ENCODE results near the gene LIMCH1. TPM values are rescaled to one million over a fixed set of nuclear protein-coding genes. Genes with fewer than 3 reads are reported as not detected.

LIMCH1 gene
- polyA plus RNA-seq, 1 of the 3 experiments (the other 2 are of a cell fraction) = 1.2 TPM

- H4K20me1 ChIP-seq (ENCODE audit: insufficient read depth) = no peaks in the 10 kb centered on the region
- H3K27me3 ChIP-seq (ENCODE audit: insufficient read depth) = no peaks in the 10 kb centered on the region
- no peaks in the 10 kb centered on the region for H3K9me2 ChIP-seq
- DNase-seq = no peak
- TF ChIP-seq GABPA (IDR thresholded peaks at IDR 0.05; ENCODE audit: low read depth) (no peak), SIN3A (IDR thresholded peaks at IDR 0.05; ENCODE audit: borderline replicate concordance, low read depth, low read length) (no peak), TEAD4 (IDR thresholded peaks at IDR 0.05; ENCODE audit: borderline replicate concordance, insufficient read depth) (no peak), FOXJ3 (CRISPR knock-in tag; IDR thresholded peaks at IDR 0.05) (no peak), GATA2 (CRISPR knock-in tag; IDR thresholded peaks at IDR 0.05) (no peak), MAX (IDR thresholded peaks at IDR 0.05; ENCODE audit: low read depth) (no peak), RCOR1 (IDR thresholded peaks at IDR 0.05; ENCODE audit: low read length) (no peak), NRF1 (IDR thresholded peaks at IDR 0.05; ENCODE audit: low read depth, low read length) (no peak), ZBTB33 (IDR thresholded peaks at IDR 0.05; ENCODE audit: borderline replicate concordance, low read depth) (no peak), ELF1 (IDR thresholded peaks at IDR 0.05) (no peak), TAF1 (IDR thresholded peaks at IDR 0.05; ENCODE audit: borderline replicate concordance, low read depth, low read length) (no peak), CHD2 (IDR thresholded peaks at IDR 0.05; ENCODE audit: low read length, partially characterized antibody) (no peak), MEF2A (IDR thresholded peaks at IDR 0.05; ENCODE audit: borderline replicate concordance, low read depth) (no peak), FOSL2 (IDR thresholded peaks at IDR 0.05; ENCODE audit: borderline replicate concordance, low read depth) (no peak), SMC3 (IDR thresholded peaks at IDR 0.05; ENCODE audit: low read depth, low read length) (no peak), CTCF (IDR thresholded peaks at IDR 0.05) (no peak), IRF3 (IDR thresholded peaks at IDR 0.05; ENCODE audit: low read depth, low read length) (no peak), TCF12 (IDR thresholded peaks at IDR 0.05) (no peak), EP300 (IDR thresholded peaks at IDR 0.05; ENCODE audit: borderline replicate concordance in 1 of 2, low read depth in 1 of 2, low read length in 1 of 2) (no peak)
- CTCF ChIA-PET = interaction anchor here (0.6 to 3.5 kb wide), 27 partner anchors 10 to 384 kb away, joined by 3 to 36 read pairs (median 5); no protein-coding TSS in a partner anchor
- no peaks in the 10 kb centered on the region for H3K9me3 ChIP-seq
- no peak overlapping the region for H2AFZ ChIP-seq (ENCODE audit: low read depth)
- H3K27ac ChIP-seq (ENCODE audit: low read depth in 2 of 2, low read length in 1 of 2) = no peak overlapping the region
- peaks cover 0 to 19% of the 10 kb centered on the region in 2 experiments; a peak in 2 of 4 replicates for H3K4me1 ChIP-seq (ENCODE audit: control insufficient read depth in 1 of 2, insufficient read depth in 2 of 2, low read depth in 1 of 2, low read length in 1 of 2)
- H3F3A ChIP-seq (replicated peaks; ENCODE audit: insufficient read depth) = no peaks in the 10 kb centered on the region
- H3K36me3 ChIP-seq (replicated peaks in 1 of 2; ENCODE audit: control insufficient read depth in 1 of 2, insufficient read depth in 2 of 2, low read length in 1 of 2) = peaks cover 0 to 8% of the 10 kb centered on the region in 2 experiments
- H3K9ac ChIP-seq = no peak overlapping the region
- H3K4me2 ChIP-seq = no peak overlapping the region
- no peak overlapping the region for H3K4me3 ChIP-seq (ENCODE audit: low read depth in 2 of 2, low read length in 1 of 2)
- H3K79me2 ChIP-seq (ENCODE audit: insufficient read depth) = no peaks in the 10 kb centered on the region
- POLR2A ChIA-PET = no interaction called here
Measured at GRCh38 chr4:41643331-41643730, 105.4 kb downstream of the LIMCH1 start.
